ENCODE results near the gene CDC20.

- TF ChIP-seq CTCF (IDR thresholded peaks at IDR 0.05 in 2 of 3, conservative IDR thresholded peaks at IDR 0.05 in 1 of 3; ENCODE audit: control insufficient read depth in 2 of 3, extremely low read depth in 1 of 3, insufficient read depth in 1 of 3, low read depth in 3 of 3, low read length in 3 of 3) (no peak), POLR2A (IDR thresholded peaks at IDR 0.05; ENCODE audit: low read depth, low read length) (no peak), SRF (IDR thresholded peaks at IDR 0.05; ENCODE audit: low read depth in 2 of 2, low read length in 2 of 2) (no peak), SIN3A (IDR thresholded peaks at IDR 0.05; ENCODE audit: low read depth, low read length) (no peak)
These were observed 29.8 kb downstream of the CDC20 start for GRCh38 chr1:43388613-43389012.

Data from GM12878 (cell line).